Activated CD4-positive, alpha-beta T cell treated with anti-CD3 and anti-CD28 coated beads for 1 hour (primary cell): Measurements from ENCODE around the gene SLC3A2.
"Not testable (repeated sequence)": the region's sequence is repeated elsewhere in the genome, so short reads cannot be mapped to it uniquely, and the experiment has no call there.

ENCODE experiments used
- DNase-seq: peaks from one replicate; pipeline ENCODE4 v3.0.0-alpha.2; 2020

SLC3A2 gene

DNA sequence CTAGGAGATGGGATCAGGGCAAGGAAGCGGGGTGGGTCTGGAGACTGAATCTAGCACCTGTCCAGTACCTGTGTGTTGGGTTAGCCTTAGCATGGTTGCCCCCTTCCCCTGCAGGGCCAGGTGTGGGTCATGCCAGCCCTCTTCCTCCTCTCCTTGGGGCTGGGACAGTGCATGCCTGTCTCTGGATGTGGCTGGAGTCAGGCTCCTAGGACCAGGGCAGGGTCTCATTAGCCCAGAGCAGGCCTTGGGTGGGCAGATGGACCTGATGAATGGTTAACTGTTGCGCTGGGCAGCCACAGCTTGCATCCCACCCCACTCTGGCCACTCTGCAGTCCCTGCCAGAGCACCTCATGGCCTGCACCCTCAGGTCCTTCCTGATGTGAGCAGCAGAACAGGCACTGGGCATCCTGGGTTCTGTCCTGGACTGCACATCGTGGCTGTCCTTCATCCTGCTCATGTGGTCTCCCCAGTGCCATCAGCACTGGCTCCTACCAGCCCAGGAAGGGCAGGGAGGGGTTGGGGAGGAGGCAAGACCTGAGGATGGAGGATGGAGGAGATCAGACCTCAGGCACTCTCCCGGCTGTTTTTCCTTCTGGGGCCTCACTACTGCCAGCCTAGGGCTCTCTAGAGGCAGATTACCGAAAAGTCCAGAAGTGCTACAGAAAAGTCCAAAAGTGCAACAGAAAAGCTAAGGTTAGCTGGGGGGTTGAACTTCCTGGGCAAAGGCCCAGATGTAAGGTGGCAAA is 53.2 kb downstream of the SLC3A2 start:
- DNase-seq, result no peak

- DNase-seq, result no peak
Observed at GRCh38 chr11:62934496-62934785, 53.7 kb downstream of the SLC3A2 start.

DNA sequence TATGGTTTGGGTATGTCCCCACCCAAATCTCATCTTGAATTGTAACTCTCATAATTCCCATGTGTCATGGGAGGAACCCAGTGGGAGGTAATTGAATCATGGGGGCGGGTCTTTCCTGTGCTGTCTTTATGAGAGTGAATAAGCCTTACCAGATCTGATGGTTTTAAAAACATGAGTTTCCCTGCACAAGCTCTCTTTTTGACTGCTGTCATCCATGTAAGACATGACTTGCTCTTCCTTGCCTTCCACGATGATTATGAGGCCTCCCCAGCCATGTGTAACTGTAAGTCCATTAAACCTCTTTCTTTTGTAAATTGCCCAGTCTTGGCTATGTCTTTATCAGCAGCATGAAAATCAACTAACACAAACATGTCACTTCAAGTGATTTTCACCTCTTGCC is 56.8 kb downstream of the SLC3A2 start:
- not testable (repeated sequence) for DNase-seq
